ENCODE data around the gene MYF5. TPM values are rescaled to one million over a fixed set of nuclear protein-coding genes. Genes with fewer than 3 reads are reported as not detected.

The MYF5 gene
- total RNA-seq, 1 donor from 2014 or later, result not detected

DNA sequence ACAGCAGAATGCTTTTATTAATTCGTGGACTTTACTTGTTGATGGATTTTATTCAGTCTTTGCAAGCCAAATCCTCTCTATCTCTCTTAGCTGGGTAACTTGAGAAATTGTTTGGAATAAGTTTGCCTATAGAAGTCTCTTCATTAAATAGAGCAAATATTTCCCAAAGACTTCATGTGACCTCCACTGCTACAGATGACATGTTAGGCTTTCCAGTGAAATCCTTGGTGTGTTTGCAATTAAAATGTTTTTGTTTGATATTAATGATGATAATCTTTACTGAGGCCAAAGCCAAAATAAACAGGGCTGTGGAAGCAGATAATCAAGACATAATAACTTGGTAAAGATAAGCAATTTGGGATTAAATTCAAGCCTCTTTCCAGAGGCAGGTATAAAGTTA, 4.8 kb upstream of the MYF5 start:
- Mint-ChIP-seq H3K4me1 (ENCODE audit: unreplicated experiment) (peaks cover 33% of the 10 kb centered on the region), H3K4me3 (no peak overlapping the region), H3K27me3 (peaks cover 83% of the 10 kb centered on the region), H3K9me3 (peaks cover 5% of the 10 kb centered on the region), H3K27ac (no peak overlapping the region), H3K36me3 (peaks cover 4% of the 10 kb centered on the region)
- TF ChIP-seq CTCF (conservative IDR thresholded peaks at IDR 0.05), result no peak
- no peak for DNase-seq (ENCODE audit: extremely low spot score, unreplicated experiment)

DNA sequence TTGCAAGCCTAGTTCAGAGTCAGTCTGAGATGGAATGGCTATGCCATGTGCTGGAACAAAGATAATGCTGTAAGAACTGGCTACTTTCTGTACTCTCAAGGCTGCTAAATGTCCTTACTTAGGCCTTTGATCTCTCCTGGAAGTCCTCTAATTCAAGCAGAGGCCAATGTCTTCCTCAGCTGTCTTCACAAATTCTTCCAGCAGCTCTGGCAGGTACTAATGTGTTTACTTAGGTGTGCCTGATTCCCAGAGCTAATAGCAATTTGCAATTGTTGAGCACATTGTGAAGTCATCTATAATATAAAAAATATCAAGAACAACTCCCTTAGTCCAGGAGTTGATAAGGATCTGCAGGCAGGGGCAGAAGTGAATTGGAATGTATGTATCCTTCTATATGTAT, 3.8 kb upstream of the MYF5 start:
- peak overlapping the region; percentile 8 for H3K4me3 Mint-ChIP-seq
- peaks cover 4% of the 10 kb centered on the region for H3K36me3 Mint-ChIP-seq
- H3K27ac Mint-ChIP-seq, result no peak overlapping the region
- peaks cover 5% of the 10 kb centered on the region for H3K9me3 Mint-ChIP-seq
- DNase-seq (ENCODE audit: extremely low spot score, unreplicated experiment), result no peak
- H3K27me3 Mint-ChIP-seq, result peaks cover 74% of the 10 kb centered on the region
- peaks cover 33% of the 10 kb centered on the region for H3K4me1 Mint-ChIP-seq (ENCODE audit: unreplicated experiment)
- no peak for TF ChIP-seq CTCF (conservative IDR thresholded peaks at IDR 0.05)

DNA sequence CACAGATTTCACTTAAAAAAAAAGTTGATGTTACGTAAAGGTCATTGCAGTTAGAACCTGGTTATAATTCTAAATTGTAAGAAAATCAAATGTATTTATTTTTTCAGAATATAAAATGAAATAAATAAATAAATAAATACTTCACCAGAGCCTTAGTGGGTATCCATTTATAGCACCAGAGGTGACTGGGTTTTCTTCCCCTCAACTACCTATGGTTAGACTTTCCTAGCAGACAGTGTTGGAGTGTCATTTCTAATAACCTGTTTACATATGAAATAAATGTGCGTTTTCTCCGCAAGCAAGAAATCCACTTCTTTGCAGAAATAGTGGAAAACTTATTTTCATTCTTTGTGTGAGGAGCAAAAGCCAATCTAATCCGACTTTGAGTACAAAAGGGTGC, 3.3 kb upstream of the MYF5 start:
- Mint-ChIP-seq H3K9me3 (peaks cover 5% of the 10 kb centered on the region), H3K27me3 (peaks cover 73% of the 10 kb centered on the region), H3K4me1 (ENCODE audit: unreplicated experiment) (peaks cover 32% of the 10 kb centered on the region), H3K36me3 (peaks cover 4% of the 10 kb centered on the region), H3K27ac (no peak overlapping the region), H3K4me3 (peak overlapping the region; percentile 74)
- TF ChIP-seq CTCF (conservative IDR thresholded peaks at IDR 0.05), result no peak
- no peak for DNase-seq (ENCODE audit: extremely low spot score, unreplicated experiment)

DNA sequence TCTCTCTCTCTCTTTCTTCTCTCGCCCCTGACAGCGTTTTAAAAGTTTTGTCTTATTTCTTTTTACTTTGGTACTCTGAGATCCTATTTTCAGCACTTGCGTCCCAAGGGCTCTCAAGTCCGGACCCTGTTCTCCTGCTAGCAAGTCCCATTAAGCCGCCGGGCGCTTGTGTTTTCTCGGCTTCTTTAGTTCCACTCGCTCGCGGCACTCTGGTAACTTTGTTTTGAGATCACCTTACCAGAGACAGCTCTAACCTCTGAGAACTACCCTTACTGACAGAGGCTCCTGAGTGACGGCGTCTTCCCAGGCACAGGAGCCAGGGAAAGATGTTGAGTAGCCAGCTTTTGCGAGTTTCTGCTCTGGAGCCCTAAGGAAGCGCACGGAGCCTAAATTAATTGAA, 2.7 kb upstream of the MYF5 start:
- Mint-ChIP-seq H3K36me3 (no peaks in the 10 kb centered on the region), H3K27ac (no peak overlapping the region), H3K9me3 (peaks cover 5% of the 10 kb centered on the region), H3K4me3 (peak overlapping the region; percentile 74), H3K4me1 (ENCODE audit: unreplicated experiment) (peaks cover 26% of the 10 kb centered on the region), H3K27me3 (peaks cover 70% of the 10 kb centered on the region)
- TF ChIP-seq CTCF (conservative IDR thresholded peaks at IDR 0.05), result no peak
- DNase-seq (ENCODE audit: extremely low spot score, unreplicated experiment), result no peak

DNA sequence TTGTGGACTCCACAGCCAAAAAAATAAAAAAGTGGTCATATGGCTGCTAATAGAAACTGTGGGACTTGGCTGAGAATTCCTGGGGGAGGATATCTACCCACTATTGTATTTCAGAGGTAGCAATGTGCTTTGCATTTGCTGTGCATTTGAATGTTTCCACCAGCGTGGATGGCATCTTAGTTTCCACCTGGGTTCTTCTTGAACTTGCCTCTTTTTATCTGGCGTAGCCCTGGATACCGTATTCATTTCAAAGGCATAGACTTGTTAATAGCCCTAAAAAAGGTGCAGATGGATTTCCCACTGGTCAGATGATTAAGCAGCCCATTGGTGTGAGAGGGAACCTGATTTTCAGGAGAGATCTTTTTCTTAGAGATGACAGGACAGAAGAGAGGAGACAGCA, 1.9 kb upstream of the MYF5 start:
- Mint-ChIP-seq H3K36me3 (no peaks in the 10 kb centered on the region), H3K4me1 (ENCODE audit: unreplicated experiment) (peaks cover 26% of the 10 kb centered on the region), H3K27ac (no peak overlapping the region), H3K27me3 (peaks cover 62% of the 10 kb centered on the region), H3K9me3 (peaks cover 5% of the 10 kb centered on the region), H3K4me3 (no peak overlapping the region)
- no peak for DNase-seq (ENCODE audit: extremely low spot score, unreplicated experiment)
- TF ChIP-seq CTCF (conservative IDR thresholded peaks at IDR 0.05), result no peak

DNA sequence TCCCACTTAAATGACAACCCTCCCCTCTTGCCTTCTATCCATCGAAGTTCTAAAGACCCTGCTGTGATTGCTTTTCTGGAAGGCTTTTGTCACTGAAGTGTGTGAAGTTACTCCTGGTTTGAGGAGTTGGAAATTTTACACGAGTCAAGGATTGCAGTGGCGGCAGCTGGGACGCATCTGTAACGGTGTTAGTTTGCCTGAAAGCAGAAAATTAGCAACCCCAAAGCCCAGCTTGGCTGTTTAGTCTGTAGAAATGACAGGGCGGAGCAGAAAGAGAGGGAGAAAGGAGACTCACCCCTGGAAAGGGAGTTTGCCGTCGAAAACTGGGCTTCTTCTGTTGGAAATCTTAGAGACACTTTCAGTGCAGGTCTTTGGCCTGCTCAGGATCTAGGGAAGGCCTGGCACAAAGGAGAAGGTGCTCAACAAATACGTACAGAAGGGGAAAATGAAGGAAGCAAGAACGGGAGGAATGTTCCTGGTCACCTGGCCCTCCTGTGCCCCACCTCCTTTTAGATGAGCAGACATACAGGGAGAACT, 931 bp upstream of the MYF5 start:
- H3K36me3 Mint-ChIP-seq, result no peaks in the 10 kb centered on the region
- no peak for DNase-seq (ENCODE audit: extremely low spot score, unreplicated experiment)
- H3K4me3 Mint-ChIP-seq, result no peak overlapping the region
- H3K4me1 Mint-ChIP-seq (ENCODE audit: unreplicated experiment), result peaks cover 23% of the 10 kb centered on the region
- peaks cover 5% of the 10 kb centered on the region for H3K9me3 Mint-ChIP-seq
- H3K27ac Mint-ChIP-seq, result no peak overlapping the region
- TF ChIP-seq CTCF (conservative IDR thresholded peaks at IDR 0.05), result no peak
- peaks cover 53% of the 10 kb centered on the region for H3K27me3 Mint-ChIP-seq
